ENCODE results near the gene STK32A.

DNA sequence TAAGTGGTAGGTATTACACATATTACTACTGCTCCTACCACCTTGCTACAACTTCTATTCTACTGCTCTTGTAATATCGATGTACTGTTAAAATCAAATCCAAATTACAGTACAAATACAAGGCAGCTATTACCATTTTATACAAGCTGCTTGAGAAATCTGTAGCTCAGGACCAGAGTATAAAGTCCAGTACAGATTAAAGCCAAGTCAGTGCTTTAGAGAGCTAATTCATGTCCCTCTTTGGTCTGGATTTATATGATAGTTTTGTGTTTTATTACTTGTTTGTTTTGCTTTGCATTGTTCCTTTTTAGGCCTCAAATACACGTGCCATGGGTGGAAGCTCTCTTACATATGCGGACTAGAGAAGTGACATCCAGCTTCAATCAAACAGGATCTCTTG, 199.2 kb downstream of the STK32A start:
- TF ChIP-seq CTCF (IDR thresholded peaks at IDR 0.05; ENCODE audit: low read depth, low read length, missing input control) (no peak), TAF1 (conservative IDR thresholded peaks at IDR 0.05) (no peak), FOXA1 (IDR thresholded peaks at IDR 0.05) (no peak), SP1 (IDR thresholded peaks at IDR 0.05) (no peak)
- TF ChIP-seq, protein P1, sequence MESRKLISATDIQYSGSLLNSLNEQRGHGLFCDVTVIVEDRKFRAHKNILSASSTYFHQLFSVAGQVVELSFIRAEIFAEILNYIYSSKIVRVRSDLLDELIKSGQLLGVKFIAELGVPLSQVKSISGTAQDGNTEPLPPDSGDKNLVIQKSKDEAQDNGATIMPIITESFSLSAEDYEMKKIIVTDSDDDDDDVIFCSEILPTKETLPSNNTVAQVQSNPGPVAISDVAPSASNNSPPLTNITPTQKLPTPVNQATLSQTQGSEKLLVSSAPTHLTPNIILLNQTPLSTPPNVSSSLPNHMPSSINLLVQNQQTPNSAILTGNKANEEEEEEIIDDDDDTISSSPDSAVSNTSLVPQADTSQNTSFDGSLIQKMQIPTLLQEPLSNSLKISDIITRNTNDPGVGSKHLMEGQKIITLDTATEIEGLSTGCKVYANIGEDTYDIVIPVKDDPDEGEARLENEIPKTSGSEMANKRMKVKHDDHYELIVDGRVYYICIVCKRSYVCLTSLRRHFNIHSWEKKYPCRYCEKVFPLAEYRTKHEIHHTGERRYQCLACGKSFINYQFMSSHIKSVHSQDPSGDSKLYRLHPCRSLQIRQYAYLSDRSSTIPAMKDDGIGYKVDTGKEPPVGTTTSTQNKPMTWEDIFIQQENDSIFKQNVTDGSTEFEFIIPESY (IDR thresholded peaks at IDR 0.05): no peak
- TF ChIP-seq, protein P2, sequence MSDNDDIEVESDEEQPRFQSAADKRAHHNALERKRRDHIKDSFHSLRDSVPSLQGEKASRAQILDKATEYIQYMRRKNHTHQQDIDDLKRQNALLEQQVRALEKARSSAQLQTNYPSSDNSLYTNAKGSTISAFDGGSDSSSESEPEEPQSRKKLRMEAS (IDR thresholded peaks at IDR 0.05): no peak
- TF ChIP-seq, protein P3, sequence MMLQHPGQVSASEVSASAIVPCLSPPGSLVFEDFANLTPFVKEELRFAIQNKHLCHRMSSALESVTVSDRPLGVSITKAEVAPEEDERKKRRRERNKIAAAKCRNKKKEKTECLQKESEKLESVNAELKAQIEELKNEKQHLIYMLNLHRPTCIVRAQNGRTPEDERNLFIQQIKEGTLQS (IDR thresholded peaks at IDR 0.05): no peak

Measured in liver (tissue), 3 donors.